Mesenchymal stem cell (in vitro differentiated cells and primary cell): ENCODE measurements around the gene PCNX4.

ENCODE experiments used
- DNase-seq: peaks from one replicate; pipeline ENCODE4 v3.0.0-alpha.2; 2013
- H2AFZ ChIP-seq: one replicate; pipeline ENCODE4 v1.6.1; 2013; ENCODE audit warnings: low read depth, mild to moderate bottlenecking, control low read depth, inconsistent platforms, low read length, moderate library complexity
- H2AK5ac ChIP-seq: 2 replicates; pipeline ENCODE4 v1.6.1; 2013; ENCODE audit warnings: low read length, moderate library complexity, mild to moderate bottlenecking, inconsistent platforms; ENCODE audit not compliant: severe bottlenecking
- H2BK120ac ChIP-seq: one replicate; pipeline ENCODE4 v1.6.1; 2013; ENCODE audit warnings: low read depth, mild to moderate bottlenecking, inconsistent platforms, low read length, moderate library complexity
- H2BK12ac ChIP-seq, 2 experiments: one replicate each; pipeline ENCODE4 v1.6.1; 2013; ENCODE audit warnings: inconsistent platforms in 2 of 2, low read length in 2 of 2, mild to moderate bottlenecking in 2 of 2, moderate library complexity in 2 of 2, control low read depth in 1 of 2
- H2BK15ac ChIP-seq: one replicate; pipeline ENCODE4 v1.6.1; 2013; ENCODE audit warnings: mild to moderate bottlenecking, low read depth, inconsistent platforms; ENCODE audit not compliant: poor library complexity, severe bottlenecking
- H2BK5ac ChIP-seq: 2 replicates; pipeline ENCODE4 v1.6.1; 2013; ENCODE audit warnings: low read depth, mild to moderate bottlenecking, low read length, control low read depth, inconsistent platforms; ENCODE audit not compliant: poor library complexity, severe bottlenecking
- H3K14ac ChIP-seq, 2 experiments: one replicate each; pipeline ENCODE4 v1.6.1; 2013; ENCODE audit warnings: inconsistent platforms in 2 of 2, low read length in 2 of 2, control low read depth in 1 of 2, mild to moderate bottlenecking in 1 of 2, moderate library complexity in 1 of 2
- H3K18ac ChIP-seq, 2 experiments: one replicate each; pipeline ENCODE4 v1.6.1; 2013; ENCODE audit warnings: inconsistent platforms in 2 of 2, low read length in 2 of 2, control low read depth in 1 of 2, low read depth in 1 of 2, mild to moderate bottlenecking in 1 of 2
- H3K23ac ChIP-seq, 2 experiments: one replicate each; pipeline ENCODE4 v1.6.1; 2013; ENCODE audit warnings: inconsistent platforms in 2 of 2, low read length in 2 of 2, mild to moderate bottlenecking in 2 of 2, moderate library complexity in 2 of 2, control low read depth in 1 of 2
- H3K27ac ChIP-seq: 2 replicates; pipeline ENCODE4 v1.5.1; 2013; ENCODE audit warnings: mild to moderate bottlenecking, moderate library complexity, low read length, control low read depth, inconsistent platforms; ENCODE audit not compliant: poor library complexity, severe bottlenecking
- H3K27me3 ChIP-seq, 2 experiments: 2 replicates each; pipeline versions ENCODE4 v1.6.1 to v1.7.0; 2013; ENCODE audit warnings: low read length in 2 of 2, mild to moderate bottlenecking in 2 of 2, moderate library complexity in 2 of 2, control low read depth in 1 of 2, inconsistent platforms in 1 of 2; ENCODE audit not compliant: control insufficient read depth in 1 of 2, insufficient read depth in 1 of 2
- H3K36me3 ChIP-seq, 2 experiments: 2 replicates each; pipeline versions ENCODE4 v1.6.1 to v1.7.0; 2013; ENCODE audit warnings: low read length in 2 of 2, control low read depth in 1 of 2, inconsistent platforms in 1 of 2, low read depth in 1 of 2, mild to moderate bottlenecking in 1 of 2; ENCODE audit not compliant: insufficient read depth in 2 of 2, control insufficient read depth in 1 of 2
- H3K4ac ChIP-seq, 2 experiments: one replicate each; pipeline ENCODE4 v1.6.1; 2013; ENCODE audit warnings: inconsistent platforms in 2 of 2, low read length in 2 of 2, mild to moderate bottlenecking in 2 of 2, moderate library complexity in 2 of 2, control low read depth in 1 of 2, low read depth in 1 of 2
- H3K4me1 ChIP-seq: 2 replicates; pipeline ENCODE4 v1.6.1; 2013; ENCODE audit warnings: low read depth, low read length, control low read depth; ENCODE audit not compliant: control insufficient read depth, insufficient read depth
- H3K4me2 ChIP-seq: 2 replicates; pipeline ENCODE4 v1.6.1; 2013; ENCODE audit warnings: low read length, mild to moderate bottlenecking, inconsistent platforms; ENCODE audit not compliant: poor library complexity, severe bottlenecking
- H3K4me3 ChIP-seq, 2 experiments: 2 replicates each; pipeline versions ENCODE4 v1.5.1 to v1.7.0; 2013; ENCODE audit warnings: low read length in 2 of 2, mild to moderate bottlenecking in 2 of 2, control low read depth in 1 of 2, low read depth in 1 of 2; ENCODE audit not compliant: insufficient read depth in 1 of 2
- H3K79me1 ChIP-seq: replicated peaks from 2 replicates; pipeline ENCODE4 v1.6.1; 2013; ENCODE audit warnings: mild to moderate bottlenecking, control low read depth, low read length, inconsistent platforms; ENCODE audit not compliant: poor library complexity, severe bottlenecking
- H3K9ac ChIP-seq: 2 replicates; pipeline ENCODE4 v1.7.0; 2013; ENCODE audit warnings: mild to moderate bottlenecking, low read length, moderate library complexity
- H3K9me3 ChIP-seq: 2 replicates; pipeline ENCODE4 v1.7.0; 2013; ENCODE audit warnings: mild to moderate bottlenecking, low read length; ENCODE audit not compliant: control insufficient read depth
- H4K8ac ChIP-seq: one replicate; pipeline ENCODE4 v1.6.1; 2013; ENCODE audit warnings: inconsistent platforms, mild to moderate bottlenecking, low read length, moderate library complexity
- H4K91ac ChIP-seq: one replicate; pipeline ENCODE4 v1.6.1; 2013; ENCODE audit warnings: mild to moderate bottlenecking, low read length, inconsistent platforms
- WGBS: methylation state at CpG from one replicate; pipeline ENCODE4 v1.1.7; 2013; ENCODE audit warnings: mixed read lengths; 5-methylcytosine and 5-hydroxymethylcytosine counted together

PCNX4 gene

GRCh38 chr14:60166142-60166541, 74.4 kb downstream of the PCNX4 start:
- no peak overlapping the region for H4K91ac ChIP-seq
- no peak overlapping the region for H3K18ac ChIP-seq
- H4K8ac ChIP-seq = no peak overlapping the region
- H3K9ac ChIP-seq = peak overlapping the region; percentile 96
- no peak overlapping the region for H2BK5ac ChIP-seq
- peaks cover 8% of the 10 kb centered on the region for H3K79me1 ChIP-seq
- no peak for DNase-seq
- H3K14ac ChIP-seq = no peak overlapping the region
- no peak overlapping the region for H2BK15ac ChIP-seq
- no peaks in the 10 kb centered on the region for H3K36me3 ChIP-seq
- H2BK120ac ChIP-seq = no peak overlapping the region
- 88% methylated on average over 2 of the region's 3 CpGs for WGBS
- no peak overlapping the region for H3K4me2 ChIP-seq
- H3K9me3 ChIP-seq = no peaks in the 10 kb centered on the region
- no peak overlapping the region for H3K23ac ChIP-seq
- peaks cover 1% of the 10 kb centered on the region for H3K4me1 ChIP-seq
- no peaks in the 10 kb centered on the region for H3K27me3 ChIP-seq
- H2AK5ac ChIP-seq = no peak overlapping the region
- H2BK12ac ChIP-seq = no peak overlapping the region
- no peak overlapping the region for H3K27ac ChIP-seq
- H2AFZ ChIP-seq = no peak overlapping the region
- H3K4me3 ChIP-seq = peak overlapping the region in 1 of 2 experiments; percentile 91
- no peak overlapping the region for H3K4ac ChIP-seq

DNA sequence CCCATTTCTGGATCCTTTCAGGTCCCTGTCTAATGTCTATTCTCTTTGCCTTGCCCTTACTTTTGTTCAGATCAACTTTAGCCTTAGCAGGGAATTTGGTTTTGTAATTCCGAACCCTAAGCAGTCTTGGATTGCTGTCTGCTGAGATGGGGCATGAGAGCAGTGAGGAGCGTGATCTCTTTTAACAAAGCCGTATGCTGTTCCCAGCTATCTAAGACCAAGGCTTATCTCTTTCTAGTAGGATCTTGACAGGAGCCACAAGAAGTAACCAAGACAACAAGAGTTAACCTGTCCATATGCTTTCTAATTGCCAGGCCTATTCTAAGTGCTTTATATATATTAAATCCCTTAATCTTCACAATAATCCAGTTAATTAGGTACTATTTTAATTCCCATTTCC, 78.0 kb downstream of the PCNX4 start:
- Histone ChIP-seq H2BK15ac (no peak overlapping the region), H2BK120ac (no peak overlapping the region), H3K23ac (no peak overlapping the region), H3K14ac (no peak overlapping the region), H3K4me3 (no peak overlapping the region), H3K36me3 (no peaks in the 10 kb centered on the region), H2BK5ac (no peak overlapping the region), H2AK5ac (no peak overlapping the region), H3K4me1 (no peaks in the 10 kb centered on the region), H3K18ac (no peak overlapping the region), H3K4me2 (no peak overlapping the region), H3K4ac (no peak overlapping the region), H3K9ac (no peak overlapping the region), H3K27ac (no peak overlapping the region), H4K91ac (no peak overlapping the region), H4K8ac (no peak overlapping the region), H3K9me3 (no peaks in the 10 kb centered on the region), H2BK12ac (no peak overlapping the region), H2AFZ (no peak overlapping the region), H3K27me3 (no peaks in the 10 kb centered on the region), H3K79me1 (no peaks in the 10 kb centered on the region)
- 93% methylated on average over 3 of the region's 3 CpGs for WGBS
- no peak for DNase-seq

- Histone ChIP-seq H3K4me3 (no peak overlapping the region), H3K4ac (no peak overlapping the region), H2BK12ac (no peak overlapping the region), H2BK120ac (no peak overlapping the region), H3K27me3 (no peaks in the 10 kb centered on the region), H2BK15ac (no peak overlapping the region), H3K18ac (no peak overlapping the region), H3K14ac (no peak overlapping the region), H3K36me3 (no peaks in the 10 kb centered on the region), H4K91ac (no peak overlapping the region), H3K79me1 (no peaks in the 10 kb centered on the region), H3K9me3 (no peaks in the 10 kb centered on the region), H3K27ac (no peak overlapping the region), H2AK5ac (no peak overlapping the region), H2AFZ (no peak overlapping the region), H3K23ac (no peak overlapping the region), H3K4me2 (no peak overlapping the region), H2BK5ac (no peak overlapping the region), H3K9ac (no peak overlapping the region), H3K4me1 (no peaks in the 10 kb centered on the region), H4K8ac (no peak overlapping the region)
- 96% methylated on average over 4 of the region's 4 CpGs for WGBS
- DNase-seq = no peak
These were observed 79.2 kb downstream of the PCNX4 start for GRCh38 chr14:60170948-60171347.

DNA sequence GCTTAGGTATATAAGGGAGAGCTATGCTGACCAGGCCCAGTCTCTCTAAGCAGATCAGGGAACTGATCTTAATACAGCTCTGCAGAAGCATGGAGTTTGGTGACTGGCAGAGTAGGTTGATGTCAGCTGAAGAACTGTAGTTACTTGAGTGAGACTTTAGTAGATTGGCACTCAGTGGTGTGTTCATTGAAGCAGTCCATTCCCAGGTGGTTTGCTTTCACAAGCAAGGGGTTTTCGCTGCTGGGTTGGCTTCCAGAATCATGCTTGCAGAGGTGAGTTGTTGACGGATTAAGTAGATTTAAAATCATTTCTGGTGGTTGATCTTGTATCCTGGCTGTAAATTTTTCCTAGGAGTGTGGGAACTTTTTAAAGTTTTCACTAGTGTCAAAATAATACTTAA, 80.0 kb downstream of the PCNX4 start:
- no peak overlapping the region for H2BK120ac ChIP-seq
- no peak overlapping the region for H3K18ac ChIP-seq
- no peaks in the 10 kb centered on the region for H3K79me1 ChIP-seq
- no peak overlapping the region for H2BK5ac ChIP-seq
- no peak for DNase-seq
- H2BK15ac ChIP-seq = no peak overlapping the region
- no peak overlapping the region for H3K4ac ChIP-seq
- no peak overlapping the region for H3K27ac ChIP-seq
- H3K4me1 ChIP-seq = no peaks in the 10 kb centered on the region
- no peaks in the 10 kb centered on the region for H3K9me3 ChIP-seq
- H3K14ac ChIP-seq = no peak overlapping the region
- H3K4me3 ChIP-seq = no peak overlapping the region
- no peak overlapping the region for H3K23ac ChIP-seq
- H2AK5ac ChIP-seq = no peak overlapping the region
- no peaks in the 10 kb centered on the region for H3K36me3 ChIP-seq
- no peak overlapping the region for H4K8ac ChIP-seq
- H2AFZ ChIP-seq = no peak overlapping the region
- 93% methylated on average over 2 of the region's 2 CpGs for WGBS
- H3K4me2 ChIP-seq = no peak overlapping the region
- H2BK12ac ChIP-seq = no peak overlapping the region
- H3K9ac ChIP-seq = no peak overlapping the region
- no peak overlapping the region for H4K91ac ChIP-seq
- H3K27me3 ChIP-seq = no peaks in the 10 kb centered on the region
